Left ventricle myocardium inferior (tissue), 1 donor: ENCODE results near the gene MESP2. TPM values are rescaled to one million over a fixed set of nuclear protein-coding genes. Genes with fewer than 3 reads are reported as not detected.

Experiments
- DNase-seq: peaks from one replicate; pipeline ENCODE4 v3.0.0-alpha.2; 2020
- H3K27ac ChIP-seq: fragments of 200-600 bp; replicated peaks from 2 replicates; pipeline ENCODE4 v1.8.0; 2021
- H3K27me3 ChIP-seq: fragments of 200-600 bp; 2 replicates; pipeline ENCODE4 v1.8.0; 2021; ENCODE audit warnings: low read depth
- H3K36me3 ChIP-seq: fragments of 200-600 bp; 2 replicates; pipeline ENCODE4 v1.8.0; 2021
- H3K4me1 ChIP-seq: fragments of 200-600 bp; 2 replicates; pipeline ENCODE4 v1.8.0; 2021
- H3K4me3 ChIP-seq: fragments of 200-600 bp; 2 replicates; pipeline ENCODE4 v1.8.0; 2021; ENCODE audit warnings: mild to moderate bottlenecking, moderate library complexity
- H3K9me3 ChIP-seq: fragments of 200-600 bp; replicated peaks from 2 replicates; pipeline ENCODE4 v1.8.0; 2021
- intact Hi-C: fragments of 100-400 bp; cut with micrococcal nuclease; formaldehyde crosslinking; loops from one replicate; pipeline ENCODE4 v1.11.0; 2022
- total RNA-seq: library from RNA; stranded (reverse); fragmentation: NEBNext Ultra II Directional; extraction: Animal tissue kit (Norgen Biotek cat#: 25700); gene quantifications from one replicate; pipeline ENCODE4 v1.2.1, GENCODE V29; 2021
- TF ChIP-seq, protein P1 (sequence below): fragments of 200-600 bp; IDR thresholded peaks from 2 replicates; pipeline ENCODE4 v1.8.0; 2021; ENCODE audit warnings: antibody characterized with exemption, mild to moderate bottlenecking, borderline replicate concordance
- donor health status: DM: no; HTN: yes; CAD: no; lungs with severe emphysema.

MESP2 gene
- total RNA-seq, 1 donor from 2014 or later, result 0.27 TPM

DNA sequence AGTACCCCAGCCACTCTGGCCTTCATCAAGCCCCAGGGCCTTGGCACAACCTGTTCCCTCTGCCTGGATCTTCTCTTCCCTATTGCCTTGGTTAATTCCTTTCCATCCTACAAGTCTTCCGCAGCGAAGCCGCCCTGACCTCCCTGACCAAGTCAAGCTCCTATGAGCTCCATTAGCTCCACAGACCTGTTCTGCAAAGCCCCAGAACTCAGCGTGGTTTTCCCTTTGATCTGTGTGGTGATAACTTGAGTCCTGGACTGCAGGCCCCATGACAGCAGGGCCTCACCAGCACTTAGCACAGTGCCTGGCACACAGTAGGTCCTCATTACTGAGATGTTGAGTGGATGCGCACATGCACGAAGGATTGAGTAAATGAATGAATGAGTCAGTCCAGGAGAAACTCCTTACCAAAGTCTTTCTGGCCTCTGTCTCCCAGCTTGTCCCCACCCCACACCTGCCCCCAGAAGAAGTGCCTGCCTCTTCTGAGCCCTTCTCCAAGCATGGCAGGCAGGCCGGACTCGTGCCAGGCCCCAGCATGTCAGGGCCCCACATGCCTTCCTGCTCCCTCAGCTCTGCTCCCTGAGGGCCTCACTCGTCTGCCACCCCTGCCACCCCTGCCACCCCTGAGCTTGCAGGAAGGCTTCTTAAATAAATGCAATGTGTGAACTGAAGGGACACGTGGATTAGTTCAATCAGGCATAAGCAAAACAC lies 32.2 kb downstream of the MESP2 start:
- H3K4me1 ChIP-seq, result peaks cover 27% of the 10 kb centered on the region
- H3K9me3 ChIP-seq, result no peaks in the 10 kb centered on the region
- peaks cover 7% of the 10 kb centered on the region for H3K27me3 ChIP-seq
- no peak overlapping the region for H3K27ac ChIP-seq
- no peak for DNase-seq
- intact Hi-C loops, result no loop called here
- TF ChIP-seq, protein P1, sequence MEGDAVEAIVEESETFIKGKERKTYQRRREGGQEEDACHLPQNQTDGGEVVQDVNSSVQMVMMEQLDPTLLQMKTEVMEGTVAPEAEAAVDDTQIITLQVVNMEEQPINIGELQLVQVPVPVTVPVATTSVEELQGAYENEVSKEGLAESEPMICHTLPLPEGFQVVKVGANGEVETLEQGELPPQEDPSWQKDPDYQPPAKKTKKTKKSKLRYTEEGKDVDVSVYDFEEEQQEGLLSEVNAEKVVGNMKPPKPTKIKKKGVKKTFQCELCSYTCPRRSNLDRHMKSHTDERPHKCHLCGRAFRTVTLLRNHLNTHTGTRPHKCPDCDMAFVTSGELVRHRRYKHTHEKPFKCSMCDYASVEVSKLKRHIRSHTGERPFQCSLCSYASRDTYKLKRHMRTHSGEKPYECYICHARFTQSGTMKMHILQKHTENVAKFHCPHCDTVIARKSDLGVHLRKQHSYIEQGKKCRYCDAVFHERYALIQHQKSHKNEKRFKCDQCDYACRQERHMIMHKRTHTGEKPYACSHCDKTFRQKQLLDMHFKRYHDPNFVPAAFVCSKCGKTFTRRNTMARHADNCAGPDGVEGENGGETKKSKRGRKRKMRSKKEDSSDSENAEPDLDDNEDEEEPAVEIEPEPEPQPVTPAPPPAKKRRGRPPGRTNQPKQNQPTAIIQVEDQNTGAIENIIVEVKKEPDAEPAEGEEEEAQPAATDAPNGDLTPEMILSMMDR, result no peak
- H3K4me3 ChIP-seq, result no peak overlapping the region
- H3K36me3 ChIP-seq, result peaks cover 5% of the 10 kb centered on the region

DNA sequence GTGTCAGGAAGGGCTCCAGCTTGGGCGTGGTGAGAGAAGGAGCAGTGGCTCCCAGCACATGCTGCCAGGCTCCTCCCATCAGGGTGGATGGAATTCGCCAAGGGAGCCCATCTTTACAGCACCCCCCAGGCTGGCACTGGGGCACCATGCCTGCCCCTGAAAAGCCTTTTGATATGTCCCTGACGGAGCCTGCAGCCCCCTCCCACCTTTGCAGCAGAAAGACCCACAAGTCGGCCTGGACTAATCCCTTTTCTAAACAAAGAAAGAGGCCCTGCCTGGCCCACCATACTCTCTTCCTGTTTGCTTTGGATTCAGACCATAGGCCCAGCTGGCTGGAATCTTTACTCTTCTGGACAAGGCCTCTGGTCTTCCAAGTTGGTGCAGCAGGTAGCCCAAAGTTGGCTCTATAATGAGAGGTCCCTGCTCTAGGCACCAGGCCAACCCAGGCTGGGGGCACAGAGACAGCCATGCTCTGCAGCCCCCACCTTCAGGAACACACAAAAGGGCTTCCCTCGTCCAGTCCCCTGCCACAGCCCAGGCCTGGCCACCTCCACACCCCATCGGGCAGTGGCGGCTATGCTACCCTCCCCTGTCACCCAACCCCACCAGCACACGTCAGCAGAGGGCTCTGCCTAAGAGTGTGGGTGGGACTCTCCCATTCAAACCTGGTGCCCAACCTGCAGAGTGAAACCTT lies 33.1 kb downstream of the MESP2 start:
- peak overlapping the region; percentile 19 for H3K27ac ChIP-seq
- peaks cover 16% of the 10 kb centered on the region for H3K27me3 ChIP-seq
- peaks cover 35% of the 10 kb centered on the region for H3K4me1 ChIP-seq
- TF ChIP-seq, protein P1, result no peak
- H3K9me3 ChIP-seq, result no peaks in the 10 kb centered on the region
- intact Hi-C loops, result no loop called here
- peaks cover 5% of the 10 kb centered on the region for H3K36me3 ChIP-seq
- H3K4me3 ChIP-seq, result no peak overlapping the region
- no peak for DNase-seq

DNA sequence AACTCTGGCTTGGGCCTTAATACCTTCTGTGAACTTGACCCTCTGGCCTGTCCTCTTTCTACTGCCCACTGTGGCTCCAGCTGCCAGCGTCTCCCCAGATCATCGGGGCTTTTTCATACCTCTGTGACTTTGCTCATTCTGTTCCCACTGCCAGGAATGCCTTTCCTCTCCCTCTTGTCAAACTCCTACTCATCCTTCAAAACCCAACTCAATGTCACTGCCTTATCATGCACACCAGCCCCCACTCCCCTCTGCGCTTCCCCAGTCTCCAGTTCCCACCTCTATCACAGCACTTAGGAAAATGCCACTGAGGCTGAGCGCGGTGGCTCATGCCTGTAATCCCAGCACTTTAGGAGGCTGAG lies 33.6 kb downstream of the MESP2 start:
- Histone ChIP-seq H3K36me3 (peaks cover 5% of the 10 kb centered on the region), H3K4me3 (no peak overlapping the region), H3K4me1 (peaks cover 41% of the 10 kb centered on the region), H3K27ac (no peak overlapping the region), H3K9me3 (no peaks in the 10 kb centered on the region), H3K27me3 (peaks cover 21% of the 10 kb centered on the region)
- TF ChIP-seq, protein P1, result no peak
- DNase-seq, result no peak
- intact Hi-C loops, result no loop called here

DNA sequence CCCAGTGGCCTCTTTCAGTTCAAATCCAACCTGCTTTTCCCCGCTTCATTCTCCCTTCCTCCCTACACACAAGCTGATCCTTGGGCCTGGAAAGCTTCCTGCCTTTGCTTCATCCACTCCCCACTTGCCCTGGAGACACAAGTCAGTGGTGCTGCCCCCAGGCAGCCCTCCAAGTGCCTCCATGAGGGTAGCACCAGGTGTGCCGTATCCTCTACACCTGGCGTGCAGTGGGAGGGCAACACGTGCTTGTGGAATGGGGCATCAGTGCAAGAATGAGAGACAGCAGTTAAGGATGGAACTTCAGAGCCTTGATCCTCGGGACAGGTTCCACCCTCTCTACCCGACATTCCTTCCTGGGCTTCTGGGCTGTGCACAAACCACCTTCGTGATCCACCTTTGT lies 34.7 kb downstream of the MESP2 start:
- no peak overlapping the region for H3K27ac ChIP-seq
- intact Hi-C loops, result no loop called here
- TF ChIP-seq, protein P1, result no peak
- H3K36me3 ChIP-seq, result peaks cover 3% of the 10 kb centered on the region
- peaks cover 6% of the 10 kb centered on the region for H3K9me3 ChIP-seq
- H3K27me3 ChIP-seq, result peaks cover 32% of the 10 kb centered on the region
- H3K4me3 ChIP-seq, result no peak overlapping the region
- peaks cover 48% of the 10 kb centered on the region for H3K4me1 ChIP-seq
- no peak for DNase-seq

DNA sequence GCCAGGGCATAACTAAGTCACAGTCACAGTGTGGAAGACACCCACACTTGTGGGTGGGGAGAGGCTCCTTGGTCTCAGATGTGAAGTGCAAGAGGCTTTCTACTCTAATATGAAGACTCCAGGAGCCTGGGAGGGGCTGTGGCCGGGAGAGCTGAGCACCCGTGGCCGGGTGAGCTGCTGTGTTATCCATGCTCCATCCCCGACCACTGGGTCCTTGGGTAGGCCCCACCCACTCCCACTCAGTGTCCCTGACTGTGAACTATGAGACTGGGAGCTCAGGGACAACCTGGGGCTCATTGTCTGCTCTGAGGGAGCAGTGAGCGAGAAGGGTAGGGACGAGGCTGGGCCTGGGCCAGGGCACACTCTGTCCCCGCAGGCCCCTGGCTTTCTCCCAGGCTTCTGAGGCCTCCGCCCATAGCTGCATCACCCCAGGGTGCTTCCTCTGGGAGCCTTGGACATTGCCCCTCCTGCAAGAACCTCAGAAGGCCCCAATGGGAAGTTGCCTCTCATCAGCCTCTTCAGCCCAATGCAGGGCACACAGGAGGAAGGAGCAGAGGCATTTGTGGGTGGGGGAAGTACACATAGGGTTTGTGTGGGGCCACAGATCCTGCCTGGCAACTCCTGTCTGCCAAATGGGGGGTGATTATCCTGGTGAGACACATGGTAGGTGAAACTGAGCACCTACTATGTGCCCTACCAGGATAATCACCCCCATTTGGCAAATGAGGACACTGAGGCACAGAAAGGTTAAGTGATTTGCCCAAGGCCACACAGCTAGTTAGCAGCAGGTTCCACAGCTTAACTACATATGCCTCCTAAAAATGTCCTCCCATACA lies 36.1 kb downstream of the MESP2 start:
- TF ChIP-seq, protein P1, result no peak
- peaks cover 46% of the 10 kb centered on the region for H3K27me3 ChIP-seq
- H3K9me3 ChIP-seq, result peaks cover 7% of the 10 kb centered on the region
- no peak overlapping the region for H3K4me3 ChIP-seq
- H3K4me1 ChIP-seq, result peaks cover 48% of the 10 kb centered on the region
- no peaks in the 10 kb centered on the region for H3K36me3 ChIP-seq
- peak overlapping the region; percentile 72 for H3K27ac ChIP-seq
- intact Hi-C loops, result no loop called here
- DNase-seq, result peak; percentile 73
